ENCODE results near the gene AVEN.

Gene AVEN

DNA sequence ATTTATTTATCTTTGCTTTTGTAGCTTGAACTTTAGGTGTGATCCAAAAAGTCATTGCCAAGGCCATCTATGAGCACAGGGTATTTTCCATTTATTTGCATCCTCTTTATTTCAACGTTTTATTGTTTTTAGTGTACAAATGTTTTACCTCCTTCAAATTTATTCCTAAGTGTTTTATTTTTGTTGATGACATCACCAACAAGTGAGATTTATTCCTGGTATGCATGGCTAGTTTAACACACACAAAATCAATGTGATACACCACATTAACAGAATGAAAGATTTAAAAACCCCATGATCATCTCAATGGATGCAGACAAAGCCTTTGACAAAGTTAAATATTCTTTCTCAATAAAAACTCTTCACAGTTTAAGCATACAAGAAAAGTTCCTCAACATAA, 137.0 kb downstream of the AVEN start:
- TF ChIP-seq, protein P1, sequence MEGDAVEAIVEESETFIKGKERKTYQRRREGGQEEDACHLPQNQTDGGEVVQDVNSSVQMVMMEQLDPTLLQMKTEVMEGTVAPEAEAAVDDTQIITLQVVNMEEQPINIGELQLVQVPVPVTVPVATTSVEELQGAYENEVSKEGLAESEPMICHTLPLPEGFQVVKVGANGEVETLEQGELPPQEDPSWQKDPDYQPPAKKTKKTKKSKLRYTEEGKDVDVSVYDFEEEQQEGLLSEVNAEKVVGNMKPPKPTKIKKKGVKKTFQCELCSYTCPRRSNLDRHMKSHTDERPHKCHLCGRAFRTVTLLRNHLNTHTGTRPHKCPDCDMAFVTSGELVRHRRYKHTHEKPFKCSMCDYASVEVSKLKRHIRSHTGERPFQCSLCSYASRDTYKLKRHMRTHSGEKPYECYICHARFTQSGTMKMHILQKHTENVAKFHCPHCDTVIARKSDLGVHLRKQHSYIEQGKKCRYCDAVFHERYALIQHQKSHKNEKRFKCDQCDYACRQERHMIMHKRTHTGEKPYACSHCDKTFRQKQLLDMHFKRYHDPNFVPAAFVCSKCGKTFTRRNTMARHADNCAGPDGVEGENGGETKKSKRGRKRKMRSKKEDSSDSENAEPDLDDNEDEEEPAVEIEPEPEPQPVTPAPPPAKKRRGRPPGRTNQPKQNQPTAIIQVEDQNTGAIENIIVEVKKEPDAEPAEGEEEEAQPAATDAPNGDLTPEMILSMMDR (IDR thresholded peaks at IDR 0.05; ENCODE audit: insufficient read depth, missing control alignments) = no peak
- FAIRE-seq = no peak

DNA sequence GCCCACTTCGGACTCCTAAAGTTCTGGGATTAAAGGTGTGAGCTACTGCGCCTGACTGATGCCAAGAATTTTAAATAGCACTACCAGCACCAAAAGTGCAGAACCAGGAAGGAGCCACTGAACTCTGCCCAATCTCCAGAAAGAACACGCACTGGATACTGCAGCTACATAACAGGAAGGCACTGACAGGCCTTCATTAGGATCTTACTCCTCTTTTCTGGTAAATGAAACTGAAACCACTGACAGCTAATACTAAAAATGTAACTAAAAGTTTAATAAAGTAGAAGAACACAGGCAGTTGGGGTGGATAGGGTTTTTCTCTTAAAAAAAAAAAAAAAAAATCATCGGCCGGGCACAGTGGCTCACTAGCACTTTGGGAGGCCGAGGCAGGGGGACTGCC, 144.8 kb downstream of the AVEN start:
- DNase-seq (ENCODE audit: insufficient read length, low spot score) (no peak), FAIRE-seq (no peak)

More for the DNA sequence above, 137.0 kb downstream of the AVEN start:
- no peak for DNase-seq (ENCODE audit: insufficient read length, low spot score)

DNA sequence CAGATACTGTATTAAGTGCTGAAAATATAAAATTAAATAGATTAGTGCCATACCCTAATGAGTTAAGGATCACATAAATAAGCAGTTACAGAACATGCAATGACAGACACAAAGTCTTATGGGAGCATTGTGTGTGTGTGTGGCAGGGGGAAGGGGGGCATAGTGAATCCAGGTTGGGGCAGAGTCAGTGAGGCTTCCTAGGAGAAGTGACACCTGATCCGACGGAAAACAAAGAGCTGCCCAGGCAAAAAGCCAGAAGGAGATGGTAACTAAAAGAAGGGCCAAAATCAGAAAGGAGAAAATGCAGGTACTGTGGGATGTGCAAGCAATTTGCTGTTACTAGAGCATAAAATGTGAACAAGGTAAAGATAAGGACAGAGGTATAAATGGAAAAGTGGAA, 150.8 kb downstream of the AVEN start:
- no peak for DNase-seq (ENCODE audit: insufficient read length, low spot score)
- TF ChIP-seq, protein P1 (IDR thresholded peaks at IDR 0.05; ENCODE audit: insufficient read depth, missing control alignments) = no peak
- FAIRE-seq = no peak

More for the DNA sequence above, 144.8 kb downstream of the AVEN start:
- TF ChIP-seq, protein P1 (IDR thresholded peaks at IDR 0.05; ENCODE audit: insufficient read depth, missing control alignments) = no peak

DNA sequence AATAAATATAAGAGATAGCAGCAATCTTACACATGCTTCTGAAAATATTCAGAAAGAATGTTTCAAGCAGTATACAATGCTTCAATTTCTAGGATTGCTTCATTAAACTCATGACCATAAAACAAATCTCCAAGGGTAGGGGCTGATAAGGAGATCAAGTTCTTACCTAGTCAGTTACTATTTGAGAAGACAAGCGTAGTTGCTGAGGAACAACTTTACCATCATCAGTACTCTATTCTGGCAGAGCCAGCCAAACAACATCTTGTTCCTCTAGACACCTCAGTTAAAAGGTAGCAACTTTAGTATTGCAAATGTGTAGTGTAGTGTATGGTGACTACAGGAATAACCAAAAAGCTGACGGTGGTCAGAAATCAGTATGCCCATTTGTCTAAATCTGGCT, 156.1 kb downstream of the AVEN start:
- TF ChIP-seq, protein P1 (IDR thresholded peaks at IDR 0.05; ENCODE audit: insufficient read depth, missing control alignments) = no peak
- no peak for DNase-seq (ENCODE audit: insufficient read length, low spot score)
- no peak for FAIRE-seq

DNA sequence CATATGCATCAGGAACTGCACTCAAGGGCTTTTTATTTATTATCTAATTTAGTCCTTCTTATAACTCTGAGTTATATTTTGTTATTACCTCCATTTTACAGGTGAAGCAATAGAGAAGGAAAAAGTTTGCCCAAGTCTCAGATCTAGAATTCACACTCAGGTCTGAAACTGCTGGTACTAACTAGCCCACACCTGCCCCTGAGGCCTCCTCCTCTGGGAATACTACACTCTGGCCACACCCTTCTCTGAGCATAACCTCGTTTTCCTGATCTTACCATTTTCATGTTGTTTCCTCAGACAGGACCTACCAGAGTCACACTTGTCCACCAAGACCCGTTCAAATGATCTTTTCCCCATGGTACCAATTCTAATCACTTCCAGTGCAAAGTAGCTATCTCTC, 164.8 kb downstream of the AVEN start:
- TF ChIP-seq, protein P1 (IDR thresholded peaks at IDR 0.05; ENCODE audit: insufficient read depth, missing control alignments) = no peak
- DNase-seq (ENCODE audit: insufficient read length, low spot score) (no peak), FAIRE-seq (no peak)

DNA sequence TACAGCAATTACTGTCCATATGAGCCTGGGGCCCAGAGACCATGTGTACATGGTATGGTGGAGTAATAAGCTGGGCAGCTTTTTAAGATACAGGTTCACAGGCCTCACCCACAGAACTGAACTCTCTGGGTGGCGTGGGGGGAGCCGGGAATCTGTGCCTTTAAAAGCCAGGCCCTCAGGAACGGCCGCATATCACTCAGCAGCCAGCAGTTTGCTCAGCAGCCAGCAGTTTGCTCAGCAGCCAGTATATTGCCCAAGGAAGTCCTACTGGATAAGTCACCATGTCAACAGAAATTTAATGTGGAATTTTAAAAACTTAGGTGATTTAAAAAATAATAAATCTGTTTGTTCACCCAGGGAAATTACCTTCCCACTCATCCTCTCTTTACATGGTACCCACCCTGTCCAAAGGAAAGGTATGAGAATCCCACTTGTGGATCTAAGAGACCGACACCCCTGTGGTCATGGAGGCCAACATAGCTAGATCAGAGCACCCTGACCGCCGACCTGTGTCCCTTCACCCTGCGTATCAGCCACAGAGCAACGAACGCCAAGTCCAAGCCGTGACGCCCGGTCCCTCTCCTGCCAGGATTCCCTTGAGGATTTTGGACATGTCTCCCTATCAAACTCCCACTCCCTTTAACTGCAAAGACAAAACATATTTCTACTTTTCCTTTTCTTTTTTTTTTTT, 166.4 kb downstream of the AVEN start:
- TF ChIP-seq, protein P1 (IDR thresholded peaks at IDR 0.05; ENCODE audit: insufficient read depth, missing control alignments) = no peak
- DNase-seq (ENCODE audit: insufficient read length, low spot score) = no peak
- FAIRE-seq = no peak

DNA sequence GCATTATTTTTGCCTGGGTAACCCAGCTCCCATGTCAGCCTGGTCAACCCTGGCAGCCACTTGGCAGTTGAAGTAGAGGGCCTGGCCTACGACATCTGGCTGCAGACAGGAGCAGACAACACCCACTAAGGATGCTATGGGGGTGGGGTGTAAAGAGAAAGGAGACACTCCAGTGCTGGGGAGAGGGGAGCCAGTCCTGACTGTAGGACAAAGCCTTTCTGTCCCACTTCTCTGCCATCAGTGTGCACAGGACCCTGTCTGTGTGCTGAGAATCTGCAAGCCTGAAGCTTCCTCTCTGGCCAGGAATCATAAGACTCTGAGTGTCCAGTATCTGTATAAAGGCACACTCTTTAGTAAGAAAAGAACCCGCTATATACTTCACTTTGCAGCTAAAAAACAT, 167.0 kb downstream of the AVEN start:
- TF ChIP-seq, protein P1 (IDR thresholded peaks at IDR 0.05; ENCODE audit: insufficient read depth, missing control alignments) = no peak
- FAIRE-seq (no peak), DNase-seq (ENCODE audit: insufficient read length, low spot score) (no peak)

All from D721Med (cell line).